Astrocyte of the spinal cord (primary cell): ENCODE results near the gene PADI4.

Source experiments
- DNase-seq: peaks from one replicate; pipeline ENCODE4 v3.0.0; 2011; ENCODE audit warnings: low read depth, low spot score
- H3K4me3 ChIP-seq: 2 replicates; pipeline ENCODE4 v1.5.1; 2011; ENCODE audit warnings: low read depth, mild to moderate bottlenecking, low read length, moderate library complexity
- CTCF ChIP-seq: IDR thresholded peaks from 2 replicates; pipeline ENCODE4 v1.5.1; 2012; ENCODE audit warnings: low read depth, mild to moderate bottlenecking, low read length, inconsistent platforms
- in situ Hi-C: cut with HindIII; loops from 2 replicates; pipeline ENCODE4 v1.10.0; 2017; ENCODE audit warnings: low sequenced_read_pairs

The PADI4 gene

GRCh38 chr1:17265162-17265561 is 42.8 kb upstream of the PADI4 start:
- in situ Hi-C loops: no loop called here
- no peak for TF ChIP-seq CTCF
- no peak for DNase-seq

GRCh38 chr1:17265950-17266349 is 42.0 kb upstream of the PADI4 start:
- no peak overlapping the region for H3K4me3 ChIP-seq
- no peak for DNase-seq
- in situ Hi-C loops: no loop called here
- TF ChIP-seq CTCF: no peak

More at GRCh38 chr1:17265162-17265561, 42.8 kb upstream of the PADI4 start:
- no peak overlapping the region for H3K4me3 ChIP-seq

GRCh38 chr1:17270891-17271765 is 36.9 kb upstream of the PADI4 start:
- in situ Hi-C loops: no loop called here
- DNase-seq: no peak
- H3K4me3 ChIP-seq: no peak overlapping the region
- TF ChIP-seq CTCF: no peak

- TF ChIP-seq CTCF: no peak
- no peak for DNase-seq
- H3K4me3 ChIP-seq: no peak overlapping the region
- in situ Hi-C loops: no loop called here
Observed at GRCh38 chr1:17272066-17272465, 35.9 kb upstream of the PADI4 start.

GRCh38 chr1:17272646-17273045 is 35.4 kb upstream of the PADI4 start:
- in situ Hi-C loops: no loop called here
- TF ChIP-seq CTCF: no peak
- no peak overlapping the region for H3K4me3 ChIP-seq
- no peak for DNase-seq

- in situ Hi-C loops: no loop called here
- TF ChIP-seq CTCF: no peak
Observed at GRCh38 chr1:17273096-17273495, 34.9 kb upstream of the PADI4 start.

More at GRCh38 chr1:17273096-17273495, 34.9 kb upstream of the PADI4 start:
- no peak for DNase-seq
- no peak overlapping the region for H3K4me3 ChIP-seq
